ENCODE results near the gene NINL.
A peak's percentile ranks its signal among the peaks of the same experiment; 100 is the strongest.

DNA sequence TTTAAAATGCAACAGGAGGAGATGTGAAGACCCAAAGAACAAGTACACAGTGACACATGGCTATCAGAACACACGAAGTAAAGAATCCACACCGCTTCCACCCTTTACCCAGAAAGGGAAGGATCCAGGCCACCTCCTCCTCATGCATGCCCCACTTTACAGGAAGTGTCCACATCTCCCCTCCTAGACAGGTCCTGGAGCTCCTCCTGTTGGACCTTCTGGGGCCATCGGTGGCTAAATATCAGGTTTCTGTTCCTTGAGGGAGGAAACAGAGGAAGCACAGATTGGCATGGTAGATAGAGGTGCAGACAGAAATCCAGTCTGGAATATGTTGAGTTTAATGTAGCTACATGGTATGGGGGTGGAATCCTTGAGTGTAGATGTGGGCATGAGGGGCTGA, 10.9 kb downstream of the NINL start:
- TF ChIP-seq, protein P1, sequence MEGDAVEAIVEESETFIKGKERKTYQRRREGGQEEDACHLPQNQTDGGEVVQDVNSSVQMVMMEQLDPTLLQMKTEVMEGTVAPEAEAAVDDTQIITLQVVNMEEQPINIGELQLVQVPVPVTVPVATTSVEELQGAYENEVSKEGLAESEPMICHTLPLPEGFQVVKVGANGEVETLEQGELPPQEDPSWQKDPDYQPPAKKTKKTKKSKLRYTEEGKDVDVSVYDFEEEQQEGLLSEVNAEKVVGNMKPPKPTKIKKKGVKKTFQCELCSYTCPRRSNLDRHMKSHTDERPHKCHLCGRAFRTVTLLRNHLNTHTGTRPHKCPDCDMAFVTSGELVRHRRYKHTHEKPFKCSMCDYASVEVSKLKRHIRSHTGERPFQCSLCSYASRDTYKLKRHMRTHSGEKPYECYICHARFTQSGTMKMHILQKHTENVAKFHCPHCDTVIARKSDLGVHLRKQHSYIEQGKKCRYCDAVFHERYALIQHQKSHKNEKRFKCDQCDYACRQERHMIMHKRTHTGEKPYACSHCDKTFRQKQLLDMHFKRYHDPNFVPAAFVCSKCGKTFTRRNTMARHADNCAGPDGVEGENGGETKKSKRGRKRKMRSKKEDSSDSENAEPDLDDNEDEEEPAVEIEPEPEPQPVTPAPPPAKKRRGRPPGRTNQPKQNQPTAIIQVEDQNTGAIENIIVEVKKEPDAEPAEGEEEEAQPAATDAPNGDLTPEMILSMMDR (conservative IDR thresholded peaks at IDR 0.05; ENCODE audit: low read depth, low read length), result peak; percentile 51
- TF ChIP-seq POLR2A (IDR thresholded peaks at IDR 0.05; ENCODE audit: low read depth, low read length) (no peak), CEBPB (IDR thresholded peaks at IDR 0.05; ENCODE audit: low read depth, low read length) (no peak), MAFK (IDR thresholded peaks at IDR 0.05; ENCODE audit: low read depth, low read length) (no peak), SMC3 (IDR thresholded peaks at IDR 0.05; ENCODE audit: low read depth, low read length) (peak; percentile 23; the same call in 1 of the 2 replicates), BHLHE40 (IDR thresholded peaks at IDR 0.05; ENCODE audit: low read depth, low read length) (no peak), MXI1 (IDR thresholded peaks at IDR 0.05; ENCODE audit: borderline replicate concordance, low read depth, low read length) (no peak), RCOR1 (IDR thresholded peaks at IDR 0.05; ENCODE audit: insufficient replicate concordance, low read length) (no peak), MAZ (IDR thresholded peaks at IDR 0.05; ENCODE audit: borderline replicate concordance, low read depth, low read length) (no peak), RAD21 (IDR thresholded peaks at IDR 0.05; ENCODE audit: low read length) (peak; percentile 60), NFE2L2 (IDR thresholded peaks at IDR 0.05; ENCODE audit: low read depth, low read length) (no peak)
- TF ChIP-seq, protein P2, sequence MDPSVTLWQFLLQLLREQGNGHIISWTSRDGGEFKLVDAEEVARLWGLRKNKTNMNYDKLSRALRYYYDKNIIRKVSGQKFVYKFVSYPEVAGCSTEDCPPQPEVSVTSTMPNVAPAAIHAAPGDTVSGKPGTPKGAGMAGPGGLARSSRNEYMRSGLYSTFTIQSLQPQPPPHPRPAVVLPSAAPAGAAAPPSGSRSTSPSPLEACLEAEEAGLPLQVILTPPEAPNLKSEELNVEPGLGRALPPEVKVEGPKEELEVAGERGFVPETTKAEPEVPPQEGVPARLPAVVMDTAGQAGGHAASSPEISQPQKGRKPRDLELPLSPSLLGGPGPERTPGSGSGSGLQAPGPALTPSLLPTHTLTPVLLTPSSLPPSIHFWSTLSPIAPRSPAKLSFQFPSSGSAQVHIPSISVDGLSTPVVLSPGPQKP (IDR thresholded peaks at IDR 0.05; ENCODE audit: borderline replicate concordance, low read depth, low read length), result no peak
- TF ChIP-seq, protein P3, sequence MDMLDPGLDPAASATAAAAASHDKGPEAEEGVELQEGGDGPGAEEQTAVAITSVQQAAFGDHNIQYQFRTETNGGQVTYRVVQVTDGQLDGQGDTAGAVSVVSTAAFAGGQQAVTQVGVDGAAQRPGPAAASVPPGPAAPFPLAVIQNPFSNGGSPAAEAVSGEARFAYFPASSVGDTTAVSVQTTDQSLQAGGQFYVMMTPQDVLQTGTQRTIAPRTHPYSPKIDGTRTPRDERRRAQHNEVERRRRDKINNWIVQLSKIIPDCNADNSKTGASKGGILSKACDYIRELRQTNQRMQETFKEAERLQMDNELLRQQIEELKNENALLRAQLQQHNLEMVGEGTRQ (IDR thresholded peaks at IDR 0.05; ENCODE audit: low read depth, low read length), result no peak
